ENCODE measurements around the gene TEKT2. TPM values are rescaled to one million over a fixed set of nuclear protein-coding genes. Genes with fewer than 3 reads are reported as not detected.
A peak's percentile ranks its signal among the peaks of the same experiment; 100 is the strongest.

The TEKT2 gene
- polyA plus RNA-seq (2011; rRNA removed), result 0.10 and 0.16 TPM in 2 replicates
- polyA minus RNA-seq (2011; rRNA and poly(A)+ RNA removed), result not detected in 2 replicates

- CTCF ChIA-PET, result interaction anchor here (0.6 to 1.2 kb wide), 2 partner anchors 48 to 65 kb away, joined by 3 read pairs; partner anchors contain the start of gene TRAPPC3
- DNase-seq (ENCODE audit: low read depth), result no peak
- POLR2A ChIA-PET, result no interaction called here
- Histone ChIP-seq H3K27me3 (ENCODE audit: control insufficient read depth, insufficient read depth, low read length) (no peaks in the 10 kb centered on the region), H3K4me3 (ENCODE audit: low read depth, low read length) (peak within 1 kb of the TSS; percentile 44), H3K36me3 (ENCODE audit: control insufficient read depth, insufficient read depth, low read length) (no peaks in the 10 kb centered on the region)
- TF ChIP-seq, protein P1, sequence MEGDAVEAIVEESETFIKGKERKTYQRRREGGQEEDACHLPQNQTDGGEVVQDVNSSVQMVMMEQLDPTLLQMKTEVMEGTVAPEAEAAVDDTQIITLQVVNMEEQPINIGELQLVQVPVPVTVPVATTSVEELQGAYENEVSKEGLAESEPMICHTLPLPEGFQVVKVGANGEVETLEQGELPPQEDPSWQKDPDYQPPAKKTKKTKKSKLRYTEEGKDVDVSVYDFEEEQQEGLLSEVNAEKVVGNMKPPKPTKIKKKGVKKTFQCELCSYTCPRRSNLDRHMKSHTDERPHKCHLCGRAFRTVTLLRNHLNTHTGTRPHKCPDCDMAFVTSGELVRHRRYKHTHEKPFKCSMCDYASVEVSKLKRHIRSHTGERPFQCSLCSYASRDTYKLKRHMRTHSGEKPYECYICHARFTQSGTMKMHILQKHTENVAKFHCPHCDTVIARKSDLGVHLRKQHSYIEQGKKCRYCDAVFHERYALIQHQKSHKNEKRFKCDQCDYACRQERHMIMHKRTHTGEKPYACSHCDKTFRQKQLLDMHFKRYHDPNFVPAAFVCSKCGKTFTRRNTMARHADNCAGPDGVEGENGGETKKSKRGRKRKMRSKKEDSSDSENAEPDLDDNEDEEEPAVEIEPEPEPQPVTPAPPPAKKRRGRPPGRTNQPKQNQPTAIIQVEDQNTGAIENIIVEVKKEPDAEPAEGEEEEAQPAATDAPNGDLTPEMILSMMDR (IDR thresholded peaks at IDR 0.05; ENCODE audit: insufficient read depth, low read depth, low read length), result no peak
Measured at GRCh38 chr1:36083635-36084496, at the start of gene TEKT2. TSS of gene TEKT2 (plus strand) at chr1:36084094. CDS start at chr1:36084922, 828 bp downstream.

GRCh38 chr1:36034692-36035091, 49.2 kb upstream of the TEKT2 start:
- CTCF ChIA-PET, result no interaction called here
- H3K27me3 ChIP-seq (ENCODE audit: control insufficient read depth, insufficient read depth, low read length), result no peaks in the 10 kb centered on the region
- peak; percentile 9 for DNase-seq (ENCODE audit: low read depth)
- POLR2A ChIA-PET, result no interaction called here
- H3K4me3 ChIP-seq (ENCODE audit: low read depth, low read length), result no peak overlapping the region
- peaks cover 2% of the 10 kb centered on the region for H3K36me3 ChIP-seq (ENCODE audit: control insufficient read depth, insufficient read depth, low read length)
- TF ChIP-seq, protein P1 (IDR thresholded peaks at IDR 0.05; ENCODE audit: insufficient read depth, low read depth, low read length), result no peak

GRCh38 chr1:36035154-36035553, 48.7 kb upstream of the TEKT2 start:
- peaks cover 2% of the 10 kb centered on the region for H3K36me3 ChIP-seq (ENCODE audit: control insufficient read depth, insufficient read depth, low read length)
- TF ChIP-seq, protein P1 (IDR thresholded peaks at IDR 0.05; ENCODE audit: insufficient read depth, low read depth, low read length), result no peak
- no peaks in the 10 kb centered on the region for H3K27me3 ChIP-seq (ENCODE audit: control insufficient read depth, insufficient read depth, low read length)
- no peak overlapping the region for H3K4me3 ChIP-seq (ENCODE audit: low read depth, low read length)
- POLR2A ChIA-PET, result no interaction called here
- DNase-seq (ENCODE audit: low read depth), result no peak
- CTCF ChIA-PET, result interaction anchor here (0.8 kb wide), 1 partner anchor 58 kb away, joined by 3 read pairs; no protein-coding TSS in a partner anchor

DNA sequence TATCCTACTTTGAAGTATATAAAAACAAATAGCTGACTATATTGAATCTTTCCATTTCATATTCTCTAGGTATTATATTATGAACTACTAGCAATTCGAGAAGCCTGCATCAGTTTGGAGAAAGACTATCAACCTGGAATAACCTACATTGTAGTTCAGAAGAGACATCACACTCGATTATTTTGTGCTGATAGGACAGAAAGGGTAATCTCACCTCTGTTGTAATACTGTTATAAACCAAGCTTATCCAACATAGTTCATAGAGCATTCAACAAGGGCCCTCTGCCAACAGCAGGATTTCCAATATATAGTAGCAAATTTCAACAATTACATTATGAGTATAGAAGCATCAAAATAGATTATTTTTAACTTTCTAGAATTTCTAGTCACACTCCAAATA, 43.7 kb upstream of the TEKT2 start:
- TF ChIP-seq, protein P1 (IDR thresholded peaks at IDR 0.05; ENCODE audit: insufficient read depth, low read depth, low read length), result no peak
- ChIA-PET POLR2A (no interaction called here), CTCF (interaction anchor here (0.6 kb wide), 1 partner anchor 57 kb away, joined by 3 read pairs; no protein-coding TSS in a partner anchor)
- Histone ChIP-seq H3K36me3 (ENCODE audit: control insufficient read depth, insufficient read depth, low read length) (peaks cover 2% of the 10 kb centered on the region), H3K27me3 (ENCODE audit: control insufficient read depth, insufficient read depth, low read length) (no peaks in the 10 kb centered on the region), H3K4me3 (ENCODE audit: low read depth, low read length) (no peak overlapping the region)
- DNase-seq (ENCODE audit: low read depth), result no peak

- no peak for DNase-seq (ENCODE audit: low read depth)
- ChIA-PET POLR2A (no interaction called here), CTCF (no interaction called here)
- H3K36me3 ChIP-seq (ENCODE audit: control insufficient read depth, insufficient read depth, low read length), result peaks cover 4% of the 10 kb centered on the region
- H3K27me3 ChIP-seq (ENCODE audit: control insufficient read depth, insufficient read depth, low read length), result no peaks in the 10 kb centered on the region
- TF ChIP-seq, protein P1 (IDR thresholded peaks at IDR 0.05; ENCODE audit: insufficient read depth, low read depth, low read length), result no peak
- no peak overlapping the region for H3K4me3 ChIP-seq (ENCODE audit: low read depth, low read length)
Measured at GRCh38 chr1:36051821-36052220, 32.1 kb upstream of the TEKT2 start.
